ENCODE data around the gene DYRK4. TPM values are rescaled to one million over a fixed set of nuclear protein-coding genes. Genes with fewer than 3 reads are reported as not detected.

DYRK4 gene
- total and polyA plus RNA-seq, 2 donors (not counting 1 experiment from before 2014, with no cell fraction given): 55.2 to 63.1 TPM

DNA sequence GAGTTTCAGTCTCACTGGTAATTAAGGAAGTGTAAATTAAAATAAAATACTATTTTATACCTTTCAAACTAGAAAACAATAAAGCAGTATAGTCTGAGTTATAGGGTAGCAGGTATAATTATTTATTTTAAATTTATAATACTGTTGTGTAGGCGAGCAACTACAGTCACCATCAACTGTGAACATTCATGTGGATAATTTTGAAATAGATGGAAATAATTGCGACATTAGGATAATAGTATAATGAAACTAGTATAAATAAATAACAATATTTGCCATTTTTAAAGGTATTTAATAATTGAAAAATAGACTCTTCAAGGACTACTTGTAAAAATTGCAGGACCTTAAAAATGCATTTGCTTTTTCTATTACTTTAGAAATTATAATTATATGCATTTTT lies 3.8 kb upstream of the DYRK4 start:
- Histone ChIP-seq H2AFZ (ENCODE audit: low read length) (no peak overlapping the region), H3K9me3 (ENCODE audit: control insufficient read depth, insufficient read depth, low read depth, low read length) (no peaks in the 10 kb centered on the region), H3K4me3 (replicated peaks in 1 of 4; ENCODE audit: control extremely low read depth in 1 of 4, insufficient read depth in 1 of 4, low read depth in 3 of 4, low read length in 4 of 4) (no peak overlapping the region), H3K79me2 (ENCODE audit: control insufficient read depth, insufficient read depth, low read length) (no peaks in the 10 kb centered on the region), H4K20me1 (ENCODE audit: control insufficient read depth, extremely low read depth, insufficient read depth, low read length) (no peaks in the 10 kb centered on the region), H3K27me3 (ENCODE audit: control insufficient read depth, insufficient read depth, low read length) (no peaks in the 10 kb centered on the region), H3K4me1 (ENCODE audit: control insufficient read depth, extremely low read depth, insufficient read depth, low read length) (peaks cover 6% of the 10 kb centered on the region), H3K9ac (ENCODE audit: insufficient read depth, low read length) (no peak overlapping the region), H3K36me3 (ENCODE audit: control insufficient read depth, insufficient read depth, low read length) (peaks cover 2% of the 10 kb centered on the region), H3K4me2 (ENCODE audit: extremely low read depth, insufficient read depth, low read length) (no peak overlapping the region), H3K27ac (ENCODE audit: insufficient read depth, low read length) (no peak overlapping the region)
- TF ChIP-seq, protein P1, sequence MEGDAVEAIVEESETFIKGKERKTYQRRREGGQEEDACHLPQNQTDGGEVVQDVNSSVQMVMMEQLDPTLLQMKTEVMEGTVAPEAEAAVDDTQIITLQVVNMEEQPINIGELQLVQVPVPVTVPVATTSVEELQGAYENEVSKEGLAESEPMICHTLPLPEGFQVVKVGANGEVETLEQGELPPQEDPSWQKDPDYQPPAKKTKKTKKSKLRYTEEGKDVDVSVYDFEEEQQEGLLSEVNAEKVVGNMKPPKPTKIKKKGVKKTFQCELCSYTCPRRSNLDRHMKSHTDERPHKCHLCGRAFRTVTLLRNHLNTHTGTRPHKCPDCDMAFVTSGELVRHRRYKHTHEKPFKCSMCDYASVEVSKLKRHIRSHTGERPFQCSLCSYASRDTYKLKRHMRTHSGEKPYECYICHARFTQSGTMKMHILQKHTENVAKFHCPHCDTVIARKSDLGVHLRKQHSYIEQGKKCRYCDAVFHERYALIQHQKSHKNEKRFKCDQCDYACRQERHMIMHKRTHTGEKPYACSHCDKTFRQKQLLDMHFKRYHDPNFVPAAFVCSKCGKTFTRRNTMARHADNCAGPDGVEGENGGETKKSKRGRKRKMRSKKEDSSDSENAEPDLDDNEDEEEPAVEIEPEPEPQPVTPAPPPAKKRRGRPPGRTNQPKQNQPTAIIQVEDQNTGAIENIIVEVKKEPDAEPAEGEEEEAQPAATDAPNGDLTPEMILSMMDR (conservative IDR thresholded peaks at IDR 0.05 in 1 of 2, IDR thresholded peaks at IDR 0.05 in 1 of 2; ENCODE audit: low read depth in 1 of 2, low read length in 2 of 2): no peak
- no peak for TF ChIP-seq EZH2 (IDR thresholded peaks at IDR 0.05; ENCODE audit: low read length, missing control alignments)
- no peak for DNase-seq (ENCODE audit: low read depth in 2 of 2)

DNA sequence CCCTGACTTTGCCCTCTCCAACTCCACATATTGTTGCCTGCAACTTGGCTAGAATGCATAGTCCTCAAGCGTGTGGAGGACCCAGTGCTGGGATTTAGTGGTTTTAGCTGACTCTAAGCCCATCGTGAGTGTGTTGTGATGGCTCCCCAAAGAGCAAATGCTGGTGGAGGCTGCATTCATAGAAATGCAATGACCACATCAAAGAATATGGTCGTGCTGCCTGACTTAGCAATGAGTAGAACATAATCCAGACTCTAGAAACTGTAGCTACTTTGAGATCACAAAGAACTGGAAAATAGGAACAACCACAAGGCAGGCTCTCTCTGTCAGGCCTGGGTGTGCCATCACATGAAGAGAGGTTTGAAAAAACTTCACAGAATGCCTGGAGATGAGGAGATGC lies 1.3 kb downstream of the DYRK4 start:
- Histone ChIP-seq H4K20me1 (ENCODE audit: control insufficient read depth, extremely low read depth, insufficient read depth, low read length) (no peaks in the 10 kb centered on the region), H2AFZ (ENCODE audit: low read length) (no peak overlapping the region), H3K27ac (ENCODE audit: insufficient read depth, low read length) (no peak overlapping the region), H3K4me2 (ENCODE audit: extremely low read depth, insufficient read depth, low read length) (no peak overlapping the region), H3K4me1 (ENCODE audit: control insufficient read depth, extremely low read depth, insufficient read depth, low read length) (peaks cover 6% of the 10 kb centered on the region), H3K27me3 (ENCODE audit: control insufficient read depth, insufficient read depth, low read length) (no peaks in the 10 kb centered on the region), H3K79me2 (ENCODE audit: control insufficient read depth, insufficient read depth, low read length) (no peaks in the 10 kb centered on the region), H3K36me3 (ENCODE audit: control insufficient read depth, insufficient read depth, low read length) (no peaks in the 10 kb centered on the region), H3K9me3 (ENCODE audit: control insufficient read depth, insufficient read depth, low read depth, low read length) (no peaks in the 10 kb centered on the region), H3K4me3 (replicated peaks in 1 of 4; ENCODE audit: control extremely low read depth in 1 of 4, insufficient read depth in 1 of 4, low read depth in 3 of 4, low read length in 4 of 4) (no peak overlapping the region), H3K9ac (ENCODE audit: insufficient read depth, low read length) (no peak overlapping the region)
- no peak for TF ChIP-seq EZH2 (IDR thresholded peaks at IDR 0.05; ENCODE audit: low read length, missing control alignments)
- TF ChIP-seq, protein P1 (conservative IDR thresholded peaks at IDR 0.05 in 1 of 2, IDR thresholded peaks at IDR 0.05 in 1 of 2; ENCODE audit: low read depth in 1 of 2, low read length in 2 of 2): no peak
- DNase-seq (ENCODE audit: low read depth in 2 of 2): no peak

DNA sequence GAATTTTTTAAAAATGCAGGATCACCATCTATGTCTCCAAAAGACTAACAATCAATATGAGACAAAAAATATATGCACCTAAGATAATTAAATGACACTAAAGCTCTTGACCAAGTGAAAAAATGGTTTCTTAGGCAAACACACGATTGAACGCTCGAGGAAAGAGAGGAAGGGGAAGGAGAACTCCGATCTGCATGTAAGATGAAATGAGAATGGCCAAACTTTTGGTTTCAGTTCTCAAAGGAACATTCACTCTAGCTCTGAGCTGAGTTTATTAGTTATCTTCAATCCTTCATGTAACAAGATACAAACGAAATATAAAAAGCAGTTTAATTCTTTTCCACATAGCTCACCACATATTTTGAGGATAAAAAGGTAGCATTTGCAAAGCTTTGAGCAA lies 2.8 kb downstream of the DYRK4 start:
- H3K9ac ChIP-seq (ENCODE audit: insufficient read depth, low read length): no peak overlapping the region
- H4K20me1 ChIP-seq (ENCODE audit: control insufficient read depth, extremely low read depth, insufficient read depth, low read length): no peaks in the 10 kb centered on the region
- no peak overlapping the region for H2AFZ ChIP-seq (ENCODE audit: low read length)
- DNase-seq (ENCODE audit: low read depth in 2 of 2): no peak
- H3K27me3 ChIP-seq (ENCODE audit: control insufficient read depth, insufficient read depth, low read length): no peaks in the 10 kb centered on the region
- H3K79me2 ChIP-seq (ENCODE audit: control insufficient read depth, insufficient read depth, low read length): no peaks in the 10 kb centered on the region
- no peak overlapping the region for H3K4me2 ChIP-seq (ENCODE audit: extremely low read depth, insufficient read depth, low read length)
- H3K27ac ChIP-seq (ENCODE audit: insufficient read depth, low read length): no peak overlapping the region
- TF ChIP-seq, protein P1 (conservative IDR thresholded peaks at IDR 0.05 in 1 of 2, IDR thresholded peaks at IDR 0.05 in 1 of 2; ENCODE audit: low read depth in 1 of 2, low read length in 2 of 2): no peak
- TF ChIP-seq EZH2 (IDR thresholded peaks at IDR 0.05; ENCODE audit: low read length, missing control alignments): no peak
- H3K9me3 ChIP-seq (ENCODE audit: control insufficient read depth, insufficient read depth, low read depth, low read length): no peaks in the 10 kb centered on the region
- H3K36me3 ChIP-seq (ENCODE audit: control insufficient read depth, insufficient read depth, low read length): no peaks in the 10 kb centered on the region
- H3K4me3 ChIP-seq (replicated peaks in 1 of 4; ENCODE audit: control extremely low read depth in 1 of 4, insufficient read depth in 1 of 4, low read depth in 3 of 4, low read length in 4 of 4): no peak overlapping the region
- H3K4me1 ChIP-seq (ENCODE audit: control insufficient read depth, extremely low read depth, insufficient read depth, low read length): peaks cover 6% of the 10 kb centered on the region
